B cell (primary cell): Measurements from ENCODE around the gene CHRNA4. TPM values are rescaled to one million over a fixed set of nuclear protein-coding genes. Genes with fewer than 3 reads are reported as not detected.

Experiments
- ATAC-seq: fragments of 200-7000 bp; cut with Tn5 transposase; one replicate; pipeline ENCODE4 v1.10.0; 2021; ENCODE audit warnings: low read depth, mild to moderate bottlenecking, moderate number of reproducible peaks, moderate library complexity
- CTCF ChIA-PET: fragments of 350-600 bp; sonication (Branson Sonifier 250); formaldehyde crosslinking; loops from one replicate; lab custom pipeline; 2021; ENCODE audit warnings: antibody characterized with exemption, inconsistent platforms; lab: Charles Lee
- POLR2A ChIA-PET: fragments of 350-600 bp; sonication (Branson Sonifier 250); formaldehyde crosslinking; loops from one replicate; lab custom pipeline; 2021; ENCODE audit warnings: antibody characterized with exemption; lab: Charles Lee
- DNase-seq: peaks from one replicate; pipeline ENCODE4 v3.0.0; 2013
- H2AFZ ChIP-seq: 2 replicates; pipeline ENCODE4 v1.6.1; 2012; ENCODE audit warnings: mild to moderate bottlenecking, low read depth, low read length; ENCODE audit not compliant: insufficient read depth, poor library complexity, severe bottlenecking
- H3K27ac ChIP-seq, 2 donors: 1 replicate in 1 of 2; 2 replicates in 1 of 2; pipeline ENCODE4 v1.5.1; 2012 to 2013; ENCODE audit warnings: low read length in 2 of 2, mild to moderate bottlenecking in 2 of 2, moderate library complexity in 1 of 2
- H3K27me3 ChIP-seq, 4 experiments: fragments of 200-600 bp in 1 of 4; sonication (generic) in 1 of 4; replicated peaks in 1 of 4; 1 replicate in 2 of 4; 2 replicates in 2 of 4; pipeline versions ENCODE4 v1.6.1 to v1.7.0; 2013 to 2016; ENCODE audit warnings: low read length in 3 of 4, mild to moderate bottlenecking in 2 of 4, mixed read lengths in 1 of 4, moderate library complexity in 1 of 4; ENCODE audit not compliant: insufficient read depth in 4 of 4, control insufficient read depth in 3 of 4; ENCODE audit errors: control extremely low read depth in 1 of 4
- H3K36me3 ChIP-seq, 2 experiments: replicated peaks in 1 of 2; 1 replicate in 1 of 2; 2 replicates in 1 of 2; pipeline versions ENCODE4 v1.6.1 to v1.7.1; 2013; ENCODE audit warnings: low read length in 1 of 2; ENCODE audit not compliant: insufficient read depth in 2 of 2, control insufficient read depth in 1 of 2; ENCODE audit errors: control extremely low read depth in 1 of 2, extremely low read depth in 1 of 2
- H3K4me1 ChIP-seq, 2 donors: fragments of 200-600 bp in 1 of 2; sonication (generic) in 1 of 2; 1 replicate in 1 of 2; 2 replicates in 1 of 2; pipeline versions ENCODE4 v1.5.1 to v1.6.1; 2013 to 2017; ENCODE audit warnings: low read length in 2 of 2; ENCODE audit not compliant: control insufficient read depth in 2 of 2, insufficient read depth in 2 of 2
- H3K4me2 ChIP-seq: replicated peaks from 2 replicates; pipeline ENCODE3; 2012; ENCODE audit warnings: mild to moderate bottlenecking, low read depth, low read length; ENCODE audit not compliant: poor library complexity, severe bottlenecking
- H3K4me3 ChIP-seq, 5 experiments: fragments of 200-600 bp in 1 of 5; sonication (generic) in 1 of 5; 1 replicate in 3 of 5; 2 replicates in 2 of 5; pipeline versions ENCODE4 v1.5.1 to v1.7.0; 2011 to 2016; ENCODE audit warnings: low read length in 4 of 5, mild to moderate bottlenecking in 4 of 5, low read depth in 2 of 5, control low read depth in 1 of 5, moderate library complexity in 1 of 5; ENCODE audit not compliant: insufficient read depth in 1 of 5; ENCODE audit errors: control extremely low read depth in 1 of 5, extremely low read depth in 1 of 5
- H3K79me2 ChIP-seq: fragments of 200-600 bp; sonication (generic); one replicate; pipeline ENCODE4 v1.6.0; 2016; ENCODE audit warnings: low read length; ENCODE audit not compliant: control insufficient read depth, insufficient read depth
- H3K9ac ChIP-seq: fragments of 200-600 bp; sonication (generic); 2 replicates; pipeline ENCODE4 v1.6.1; 2017; ENCODE audit warnings: mild to moderate bottlenecking, low read length, moderate library complexity
- H3K9me3 ChIP-seq, 3 donors: one replicate each; pipeline versions ENCODE4 v1.6.1 to v1.7.1; 2013; ENCODE audit warnings: low read length in 2 of 3; ENCODE audit not compliant: control insufficient read depth in 2 of 3, insufficient read depth in 1 of 3; ENCODE audit errors: control extremely low read depth in 1 of 3
- H4K20me1 ChIP-seq: 2 replicates; pipeline ENCODE4 v1.6.0; 2012; ENCODE audit warnings: mild to moderate bottlenecking, low read length; ENCODE audit not compliant: insufficient read depth, control insufficient read depth, poor library complexity, severe bottlenecking
- H3K27ac Mint-ChIP-seq: one replicate; pipeline ENCODE4 v1.8.0; 2021; ENCODE audit warnings: mixed read lengths
- H3K27me3 Mint-ChIP-seq: one replicate; pipeline ENCODE4 v1.8.0; 2021; ENCODE audit warnings: mixed read lengths
- H3K4me1 Mint-ChIP-seq: one replicate; pipeline ENCODE4 v1.8.0; 2021; ENCODE audit warnings: mixed read lengths
- H3K4me3 Mint-ChIP-seq: one replicate; pipeline ENCODE4 v1.8.0; 2021; ENCODE audit warnings: mixed read lengths
- H3K9me3 Mint-ChIP-seq: one replicate; pipeline ENCODE4 v1.8.0; 2022; ENCODE audit warnings: mixed read lengths; ENCODE audit not compliant: insufficient read depth
- EZH2 ChIP-seq: IDR thresholded peaks from 2 replicates; pipeline ENCODE4 v1.6.1; 2012; ENCODE audit warnings: borderline replicate concordance, low read depth, mild to moderate bottlenecking, moderate library complexity, low read length; ENCODE audit not compliant: insufficient read depth, poor library complexity, severe bottlenecking
- WGBS: methylation state at CpG from one replicate; pipeline ENCODE4 v1.1.5; 2013; ENCODE audit warnings: missing lambda C conversion rate; ENCODE audit not compliant: insufficient coverage; 5-methylcytosine and 5-hydroxymethylcytosine counted together
- intact Hi-C: fragments of 100-400 bp; cut with micrococcal nuclease; formaldehyde crosslinking; loops from one replicate; pipeline ENCODE4 v1.10.0; 2022
- polyA plus RNA-seq: library from polyadenylated mRNA; depleted of rRNA; stranded (reverse); fragments of >200 nt; gene quantifications from 2 replicates; pipeline ENCODE4 v1.2.3, GENCODE V29; 2012
- total RNA-seq, 2 donors: library from RNA; stranded (reverse); fragments of 120-200 nt in 1 of 2; gene quantifications; 1 replicate in 1 of 2; 2 replicates in 1 of 2; pipeline versions ENCODE4 v1.2.3 to v1.2.4, GENCODE V29; 2013 to 2022
- TF ChIP-seq, protein P1 (sequence below): fragments of 200-600 bp; IDR thresholded peaks from one replicate; pipeline ENCODE4 v1.8.0; 2022; ENCODE audit warnings: antibody characterized with exemption, mild to moderate bottlenecking

Gene CHRNA4
- total and polyA plus RNA-seq, 2 donors (not counting 1 experiment from before 2014, with no cell fraction given): not detected

GRCh38 chr20:63326314-63327230 lies 34.6 kb downstream of the CHRNA4 start:
- H3K9me3 ChIP-seq: peaks cover 0 to 45% (median 10%) of the 10 kb centered on the region in 3 donors
- H3K79me2 ChIP-seq: no peaks in the 10 kb centered on the region
- Mint-ChIP-seq H3K27me3 (peaks cover 6% of the 10 kb centered on the region), H3K4me3 (no peak overlapping the region), H3K9me3 (peaks cover 1% of the 10 kb centered on the region), H3K4me1 (peaks cover 5% of the 10 kb centered on the region), H3K27ac (peak overlapping the region; percentile 80)
- POLR2A ChIA-PET: no interaction called here
- peaks cover 10 to 16% of the 10 kb centered on the region in 2 donors for H3K4me1 ChIP-seq
- intact Hi-C loops: no loop called here
- TF ChIP-seq, protein P1, sequence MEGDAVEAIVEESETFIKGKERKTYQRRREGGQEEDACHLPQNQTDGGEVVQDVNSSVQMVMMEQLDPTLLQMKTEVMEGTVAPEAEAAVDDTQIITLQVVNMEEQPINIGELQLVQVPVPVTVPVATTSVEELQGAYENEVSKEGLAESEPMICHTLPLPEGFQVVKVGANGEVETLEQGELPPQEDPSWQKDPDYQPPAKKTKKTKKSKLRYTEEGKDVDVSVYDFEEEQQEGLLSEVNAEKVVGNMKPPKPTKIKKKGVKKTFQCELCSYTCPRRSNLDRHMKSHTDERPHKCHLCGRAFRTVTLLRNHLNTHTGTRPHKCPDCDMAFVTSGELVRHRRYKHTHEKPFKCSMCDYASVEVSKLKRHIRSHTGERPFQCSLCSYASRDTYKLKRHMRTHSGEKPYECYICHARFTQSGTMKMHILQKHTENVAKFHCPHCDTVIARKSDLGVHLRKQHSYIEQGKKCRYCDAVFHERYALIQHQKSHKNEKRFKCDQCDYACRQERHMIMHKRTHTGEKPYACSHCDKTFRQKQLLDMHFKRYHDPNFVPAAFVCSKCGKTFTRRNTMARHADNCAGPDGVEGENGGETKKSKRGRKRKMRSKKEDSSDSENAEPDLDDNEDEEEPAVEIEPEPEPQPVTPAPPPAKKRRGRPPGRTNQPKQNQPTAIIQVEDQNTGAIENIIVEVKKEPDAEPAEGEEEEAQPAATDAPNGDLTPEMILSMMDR: no peak
- no peak for TF ChIP-seq EZH2
- ATAC-seq (no peak), DNase-seq (no peak)
- H3K4me3 ChIP-seq: no peak overlapping the region
- WGBS: 75% methylated on average over 13 of the region's 15 CpGs
- peak overlapping the region; percentile 57 to 91 for H3K27ac ChIP-seq
- H3K9ac ChIP-seq: no peak overlapping the region
- no peaks in the 10 kb centered on the region for H4K20me1 ChIP-seq
- peak overlapping the region; percentile 3 for H3K4me2 ChIP-seq
- no peak overlapping the region for H2AFZ ChIP-seq
- H3K27me3 ChIP-seq: no peaks in the 10 kb centered on the region
- CTCF ChIA-PET: no interaction called here
- H3K36me3 ChIP-seq: no peaks in the 10 kb centered on the region
